Measurements from ENCODE around the gene NEIL3. TPM values are rescaled to one million over a fixed set of nuclear protein-coding genes. Genes with fewer than 3 reads are reported as not detected.

NEIL3 gene
- total and polyA plus RNA-seq, 9 of the 15 experiments (the other 6 are each of a cell fraction or from before 2014, with no cell fraction given), result 2.7 to 23.3 (median 12.9) TPM

DNA sequence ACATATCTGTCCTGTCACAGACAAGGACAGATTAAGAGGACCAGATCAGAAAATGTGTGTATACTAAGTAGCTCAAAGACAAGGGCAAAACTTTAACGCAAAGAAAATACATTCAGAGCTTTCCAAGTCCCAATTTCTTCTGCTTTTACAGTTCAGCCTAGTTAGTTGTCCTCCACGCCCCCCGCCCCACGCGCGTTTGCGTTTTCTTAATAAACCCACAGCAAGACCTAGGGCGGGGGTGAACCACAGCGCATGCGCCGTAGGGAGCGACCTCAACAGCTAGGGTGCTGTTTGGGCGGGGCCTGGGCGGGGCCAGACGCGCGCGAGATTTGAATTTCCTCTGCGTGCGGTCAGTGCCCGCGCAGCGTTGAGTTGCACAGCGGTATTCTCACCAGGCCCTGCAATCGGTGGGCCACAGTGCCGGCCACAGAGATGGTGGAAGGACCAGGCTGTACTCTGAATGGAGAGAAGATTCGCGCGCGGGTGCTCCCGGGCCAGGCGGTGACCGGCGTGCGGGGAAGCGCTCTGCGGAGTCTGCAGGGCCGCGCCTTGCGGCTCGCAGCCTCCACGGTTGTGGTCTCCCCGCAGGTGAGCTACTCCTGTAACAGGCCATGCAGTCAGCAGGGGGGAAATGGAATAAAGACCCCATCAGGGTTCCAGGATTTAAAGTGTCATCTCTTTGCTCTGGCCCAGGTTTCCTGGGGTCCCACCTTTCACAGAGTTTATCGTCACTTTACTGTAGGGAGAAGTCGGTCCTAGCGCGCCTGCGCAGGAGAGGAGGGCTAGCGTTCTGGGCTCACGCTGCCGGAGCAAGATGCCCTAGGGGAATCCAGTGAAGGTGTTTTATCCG, at the start of gene NEIL3 (continued):
- no peak for TF ChIP-seq NFYB (IDR thresholded peaks at IDR 0.05; ENCODE audit: extremely low read depth, insufficient read length)
- TF ChIP-seq KAT8 (IDR thresholded peaks at IDR 0.05; ENCODE audit: low read depth), result no peak
- no peak for TF ChIP-seq ZNF77 (CRISPR knock-in tag; IDR thresholded peaks at IDR 0.05)
- peak; percentile 45 for TF ChIP-seq HMGN3 (IDR thresholded peaks at IDR 0.05; ENCODE audit: borderline replicate concordance, extremely low read depth, insufficient read length, low read depth, low read length)
- no peak for TF ChIP-seq POLR3G (IDR thresholded peaks at IDR 0.05; ENCODE audit: extremely low read depth, insufficient read length, insufficient replicate concordance)
- 0 out of 2 replicates have a peak, but pooled peaks have one; percentile 59 for TF ChIP-seq GTF2F1 (IDR thresholded peaks at IDR 0.05; ENCODE audit: low read depth, low read length)
- TF ChIP-seq HDAC2 (IDR thresholded peaks at IDR 0.05), result peak; percentile 75; the same call in 1 of the 2 replicates
- no peak for TF ChIP-seq ZFP36 (IDR thresholded peaks at IDR 0.05; ENCODE audit: low read depth, low read length, partially characterized antibody)
- TF ChIP-seq MYBL2 (IDR thresholded peaks at IDR 0.05; ENCODE audit: low read depth), result peak; percentile 94
- no peak for TF ChIP-seq MYBL2 (CRISPR knock-in tag; IDR thresholded peaks at IDR 0.05; ENCODE audit: borderline replicate concordance)
- TF ChIP-seq TAF9B (IDR thresholded peaks at IDR 0.05; ENCODE audit: partially characterized antibody), result peak; percentile 62
- TF ChIP-seq, protein P1, sequence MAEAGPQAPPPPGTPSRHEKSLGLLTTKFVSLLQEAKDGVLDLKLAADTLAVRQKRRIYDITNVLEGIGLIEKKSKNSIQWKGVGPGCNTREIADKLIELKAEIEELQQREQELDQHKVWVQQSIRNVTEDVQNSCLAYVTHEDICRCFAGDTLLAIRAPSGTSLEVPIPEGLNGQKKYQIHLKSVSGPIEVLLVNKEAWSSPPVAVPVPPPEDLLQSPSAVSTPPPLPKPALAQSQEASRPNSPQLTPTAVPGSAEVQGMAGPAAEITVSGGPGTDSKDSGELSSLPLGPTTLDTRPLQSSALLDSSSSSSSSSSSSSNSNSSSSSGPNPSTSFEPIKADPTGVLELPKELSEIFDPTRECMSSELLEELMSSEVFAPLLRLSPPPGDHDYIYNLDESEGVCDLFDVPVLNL (CRISPR knock-in tag; IDR thresholded peaks at IDR 0.05; ENCODE audit: low read depth), result peak; percentile 99
- TF ChIP-seq RFX7 (CRISPR knock-in tag; IDR thresholded peaks at IDR 0.05), result no peak
- TF ChIP-seq NONO (IDR thresholded peaks at IDR 0.05; ENCODE audit: low read depth in 2 of 2, low read length in 1 of 2), result no peak
- TF ChIP-seq CBX1 (IDR thresholded peaks at IDR 0.05; ENCODE audit: low read depth), result peak; percentile 77
- peak; percentile 87 for TF ChIP-seq CHD2 (IDR thresholded peaks at IDR 0.05; ENCODE audit: low read depth, low read length)
- TF ChIP-seq, protein P2, sequence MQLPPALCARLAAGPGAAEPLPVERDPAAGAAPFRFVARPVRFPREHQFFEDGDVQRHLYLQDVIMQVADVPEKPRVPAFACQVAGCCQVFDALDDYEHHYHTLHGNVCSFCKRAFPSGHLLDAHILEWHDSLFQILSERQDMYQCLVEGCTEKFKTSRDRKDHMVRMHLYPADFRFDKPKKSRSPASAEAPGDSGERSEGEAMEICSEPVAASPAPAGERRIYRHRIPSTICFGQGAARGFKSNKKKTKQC (CRISPR knock-in tag; IDR thresholded peaks at IDR 0.05), result peak; percentile 66; the same call in 1 of the 2 replicates
- TF ChIP-seq SUPT5H (IDR thresholded peaks at IDR 0.05), result peak; percentile 90
- TF ChIP-seq, protein P3, sequence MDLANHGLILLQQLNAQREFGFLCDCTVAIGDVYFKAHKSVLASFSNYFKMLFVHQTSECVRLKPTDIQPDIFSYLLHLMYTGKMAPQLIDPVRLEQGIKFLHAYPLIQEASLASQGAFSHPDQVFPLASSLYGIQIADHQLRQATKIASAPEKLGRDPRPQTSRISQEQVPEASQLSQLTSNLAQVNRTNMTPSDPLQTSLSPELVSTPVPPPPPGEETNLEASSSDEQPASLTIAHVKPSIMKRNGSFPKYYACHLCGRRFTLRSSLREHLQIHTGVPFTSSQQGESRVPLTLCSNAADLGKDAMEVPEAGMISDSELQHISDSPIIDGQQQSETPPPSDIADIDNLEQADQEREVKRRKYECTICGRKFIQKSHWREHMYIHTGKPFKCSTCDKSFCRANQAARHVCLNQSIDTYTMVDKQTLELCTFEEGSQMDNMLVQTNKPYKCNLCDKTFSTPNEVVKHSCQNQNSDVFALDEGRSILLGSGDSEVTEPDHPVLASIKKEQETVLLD (IDR thresholded peaks at IDR 0.05), result peak; percentile 95
- no peak for TF ChIP-seq ZNF253 (CRISPR knock-in tag; conservative IDR thresholded peaks at IDR 0.05)
- TF ChIP-seq, protein P4, sequence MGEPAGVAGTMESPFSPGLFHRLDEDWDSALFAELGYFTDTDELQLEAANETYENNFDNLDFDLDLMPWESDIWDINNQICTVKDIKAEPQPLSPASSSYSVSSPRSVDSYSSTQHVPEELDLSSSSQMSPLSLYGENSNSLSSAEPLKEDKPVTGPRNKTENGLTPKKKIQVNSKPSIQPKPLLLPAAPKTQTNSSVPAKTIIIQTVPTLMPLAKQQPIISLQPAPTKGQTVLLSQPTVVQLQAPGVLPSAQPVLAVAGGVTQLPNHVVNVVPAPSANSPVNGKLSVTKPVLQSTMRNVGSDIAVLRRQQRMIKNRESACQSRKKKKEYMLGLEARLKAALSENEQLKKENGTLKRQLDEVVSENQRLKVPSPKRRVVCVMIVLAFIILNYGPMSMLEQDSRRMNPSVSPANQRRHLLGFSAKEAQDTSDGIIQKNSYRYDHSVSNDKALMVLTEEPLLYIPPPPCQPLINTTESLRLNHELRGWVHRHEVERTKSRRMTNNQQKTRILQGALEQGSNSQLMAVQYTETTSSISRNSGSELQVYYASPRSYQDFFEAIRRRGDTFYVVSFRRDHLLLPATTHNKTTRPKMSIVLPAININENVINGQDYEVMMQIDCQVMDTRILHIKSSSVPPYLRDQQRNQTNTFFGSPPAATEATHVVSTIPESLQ (CRISPR knock-in tag; IDR thresholded peaks at IDR 0.05), result peak; percentile 38; the same call in 1 of the 2 replicates
- TF ChIP-seq NRF1 (conservative IDR thresholded peaks at IDR 0.05 in 1 of 2, IDR thresholded peaks at IDR 0.05 in 1 of 2), result peak; percentile 93
- no peak for TF ChIP-seq BDP1 (IDR thresholded peaks at IDR 0.05; ENCODE audit: insufficient read depth, insufficient read length)
- TF ChIP-seq SNRNP70 (optimal IDR thresholded peaks at IDR 0.05; ENCODE audit: low read depth, low read length), result no peak
- TF ChIP-seq XRCC3 (IDR thresholded peaks at IDR 0.05), result no peak
